Activated CD4-positive, alpha-beta T cell treated with anti-CD3 and anti-CD28 coated beads, Interleukin-10, Interleukin-2, amounts not matched to agents 100 ng/mL and 50 ng/mL, durations not matched to agents 16 hours and 8 hours (primary cell): ENCODE data around the gene SF3B2.
A peak's percentile ranks its signal among the peaks of the same experiment; 100 is the strongest.

ENCODE experiments used
- DNase-seq: peaks from one replicate; pipeline ENCODE4 v3.0.0-alpha.2; 2020

The SF3B2 gene

GRCh38 chr11:66051371-66051765, 796 bp upstream of the SF3B2 start:
- no peak for DNase-seq

- no peak for DNase-seq
Measured at GRCh38 chr11:66052664-66052982, 459 bp downstream of the SF3B2 start.

GRCh38 chr11:66055021-66055420, 2.9 kb downstream of the SF3B2 start:
- DNase-seq = no peak

GRCh38 chr11:66056501-66056900, 4.3 kb downstream of the SF3B2 start:
- no peak for DNase-seq

DNA sequence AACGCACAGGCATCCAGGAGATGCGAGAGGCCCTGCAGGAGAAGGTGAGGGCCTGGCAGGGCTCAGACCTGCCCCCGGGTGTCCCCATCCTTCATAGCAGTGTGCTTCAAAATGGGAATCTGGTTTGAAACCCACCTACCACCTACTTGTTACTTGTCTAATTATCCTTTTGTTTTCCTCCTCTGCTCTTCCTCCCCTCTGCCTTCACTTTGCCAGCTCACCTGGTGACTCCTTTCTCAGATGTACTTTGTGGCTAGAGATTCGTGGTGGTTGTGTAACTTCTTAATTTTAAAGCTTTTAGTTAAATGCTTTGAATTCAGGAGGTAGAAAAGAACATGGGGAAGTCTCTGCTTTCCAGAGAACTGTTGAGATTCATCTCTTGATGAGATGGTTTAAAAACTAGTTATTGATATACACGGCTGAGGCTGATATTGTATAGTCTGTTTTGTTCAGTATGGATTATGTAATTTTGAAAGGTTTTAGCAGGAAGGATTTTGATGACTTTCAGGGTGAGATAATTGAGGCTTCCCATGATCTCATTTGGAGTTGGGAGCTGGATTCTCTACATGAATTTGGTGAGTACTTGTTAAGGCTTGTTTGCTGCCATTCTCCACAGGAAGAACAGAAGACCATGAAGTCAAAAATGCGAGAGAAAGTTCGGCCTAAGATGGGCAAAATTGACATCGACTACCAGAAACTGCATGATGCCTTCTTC, 8.0 kb downstream of the SF3B2 start:
- no peak for DNase-seq

DNA sequence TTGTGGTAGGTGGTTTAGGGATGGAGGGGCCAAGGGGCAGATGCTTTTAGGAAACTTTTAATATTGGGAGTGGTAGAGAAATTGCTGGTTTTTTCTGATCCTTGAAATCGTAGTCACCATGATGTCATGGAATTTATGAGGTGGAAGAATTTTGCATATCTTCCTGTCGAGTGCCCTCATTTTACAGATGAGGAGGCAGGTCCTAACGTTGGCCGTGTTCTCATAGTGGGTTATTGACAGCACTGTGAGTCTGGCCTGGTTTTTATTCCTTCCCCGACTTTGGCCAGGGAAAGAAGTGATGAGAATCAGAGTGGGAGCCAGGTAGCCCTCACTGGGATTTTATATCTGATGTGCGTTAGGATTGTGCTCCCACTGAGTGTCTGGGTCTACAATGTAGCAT, 9.1 kb downstream of the SF3B2 start:
- no peak for DNase-seq

- no peak for DNase-seq
Measured at GRCh38 chr11:66062408-66062807, 10.2 kb downstream of the SF3B2 start.

- no peak for DNase-seq
Measured at GRCh38 chr11:66063900-66064299, 11.7 kb downstream of the SF3B2 start.

GRCh38 chr11:66064571-66064970, 12.4 kb downstream of the SF3B2 start:
- DNase-seq = no peak

DNA sequence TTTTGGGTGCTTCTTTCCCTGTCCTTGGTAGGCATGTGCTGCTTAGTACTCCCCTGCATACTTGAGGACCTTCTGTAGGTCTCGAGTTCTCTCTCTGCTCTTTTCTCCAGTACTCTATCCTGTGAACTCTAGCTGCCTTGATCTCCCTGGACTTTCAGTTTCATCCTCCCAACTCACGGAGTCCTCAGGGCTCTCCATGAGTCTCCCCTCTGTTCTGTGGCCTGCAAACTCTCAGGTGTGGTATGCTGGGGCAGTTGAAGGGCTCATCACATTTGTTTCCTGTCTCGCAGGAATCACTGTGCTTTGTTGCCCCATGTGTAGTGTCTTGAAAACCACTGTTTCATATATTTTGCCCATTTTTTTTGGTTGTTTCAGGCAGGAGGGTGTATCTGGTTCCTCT, 14.6 kb downstream of the SF3B2 start:
- DNase-seq = no peak

DNA sequence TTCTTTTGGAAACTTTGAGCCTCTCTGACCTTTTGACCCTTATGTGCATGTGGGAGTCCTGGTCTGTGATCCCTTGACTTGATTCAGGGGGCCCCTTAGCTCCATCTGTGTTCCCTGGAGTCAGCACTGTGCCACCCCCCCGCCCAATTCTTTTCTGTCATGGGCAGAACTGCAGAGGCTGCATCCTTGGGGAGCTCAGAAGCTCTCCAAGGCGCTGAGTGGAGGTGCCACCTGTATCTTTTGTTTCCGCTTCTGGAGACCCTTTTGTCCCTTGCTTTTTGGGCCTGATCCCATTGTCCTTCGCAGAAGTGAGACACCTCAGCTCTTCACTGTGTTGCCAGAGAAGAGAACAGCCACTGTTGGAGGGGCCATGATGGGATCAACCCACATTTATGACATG, 15.5 kb downstream of the SF3B2 start:
- no peak for DNase-seq

- peak; percentile 81 for DNase-seq
Measured at GRCh38 chr11:66068154-66068821, 16.1 kb downstream of the SF3B2 start.

GRCh38 chr11:66068923-66069714, 17.0 kb downstream of the SF3B2 start:
- peak; percentile 35 for DNase-seq

- peak; percentile 87 for DNase-seq
Measured at GRCh38 chr11:66069715-66070603, 17.8 kb downstream of the SF3B2 start, which contains the start of gene PACS1. PACS1 (plus strand) TSS chr11:66070272; CDS start chr11:66070487, 215 bp downstream.

- peak; percentile 27 for DNase-seq
Measured at GRCh38 chr11:66070604-66071380, 18.6 kb downstream of the SF3B2 start.

DNA sequence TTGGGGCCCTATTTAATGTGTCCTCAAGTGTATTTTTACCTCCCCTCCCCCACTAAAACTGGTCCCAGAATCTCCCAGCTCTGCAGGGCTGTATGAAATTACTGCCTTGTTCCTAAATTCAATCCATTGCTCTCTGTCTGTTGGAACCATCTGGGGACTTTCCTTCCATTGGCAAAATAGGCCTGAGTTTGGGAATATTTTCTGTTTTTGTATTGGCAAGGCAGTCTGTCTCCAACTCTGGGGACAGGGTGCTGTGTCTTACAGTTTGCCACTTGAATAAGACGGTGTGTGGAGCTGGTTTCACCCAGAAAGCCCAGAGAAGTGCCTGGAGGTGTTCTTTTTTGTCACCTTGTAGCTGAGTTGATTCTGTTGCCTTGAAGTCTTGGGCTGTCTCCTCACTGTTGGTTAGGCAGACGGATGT, 19.2 kb downstream of the SF3B2 start:
- DNase-seq = peak; percentile 34

DNA sequence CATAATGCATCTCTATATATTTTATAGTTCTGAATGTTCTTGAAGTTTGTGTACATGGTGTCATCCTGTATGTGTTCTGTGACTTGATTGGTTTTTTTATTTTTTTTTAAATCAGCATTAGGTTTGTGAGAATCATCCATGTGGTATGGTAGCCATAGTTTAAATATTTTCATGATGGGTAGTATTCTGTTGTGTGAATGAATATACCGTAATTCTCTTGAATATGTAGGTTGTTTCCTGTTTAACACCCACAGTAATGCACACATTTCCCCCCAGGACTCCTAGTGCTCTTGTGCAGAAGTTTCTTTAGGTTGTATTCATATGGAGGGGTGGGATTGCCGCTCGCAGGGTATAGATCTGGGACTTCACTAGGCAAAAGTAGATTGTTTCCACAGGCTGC, 19.9 kb downstream of the SF3B2 start:
- no peak for DNase-seq

- no peak for DNase-seq
Measured at GRCh38 chr11:66072518-66072917, 20.4 kb downstream of the SF3B2 start.

GRCh38 chr11:66073669-66074068, 21.5 kb downstream of the SF3B2 start:
- no peak for DNase-seq

- DNase-seq = no peak
Measured at GRCh38 chr11:66075273-66075672, 23.1 kb downstream of the SF3B2 start.

DNA sequence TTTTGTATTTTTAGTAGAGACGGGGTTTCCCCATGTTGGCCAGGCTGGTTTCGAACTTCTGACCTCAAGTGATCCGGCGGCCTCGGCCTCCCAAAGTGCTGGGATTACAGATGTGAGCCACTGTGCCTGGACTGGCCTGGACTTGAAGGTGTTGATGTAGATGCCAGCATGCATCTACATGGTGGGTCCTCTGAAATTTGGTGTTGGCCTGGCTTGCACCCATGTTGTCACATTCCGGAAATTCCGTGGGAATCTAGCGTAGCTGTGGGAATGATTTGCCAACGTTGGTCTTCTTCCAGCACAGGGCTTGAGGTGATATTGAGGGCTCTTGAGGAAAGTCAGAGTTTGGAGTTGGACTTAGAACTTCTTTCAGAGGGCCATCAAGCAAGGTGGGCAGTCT, 24.4 kb downstream of the SF3B2 start:
- no peak for DNase-seq

DNA sequence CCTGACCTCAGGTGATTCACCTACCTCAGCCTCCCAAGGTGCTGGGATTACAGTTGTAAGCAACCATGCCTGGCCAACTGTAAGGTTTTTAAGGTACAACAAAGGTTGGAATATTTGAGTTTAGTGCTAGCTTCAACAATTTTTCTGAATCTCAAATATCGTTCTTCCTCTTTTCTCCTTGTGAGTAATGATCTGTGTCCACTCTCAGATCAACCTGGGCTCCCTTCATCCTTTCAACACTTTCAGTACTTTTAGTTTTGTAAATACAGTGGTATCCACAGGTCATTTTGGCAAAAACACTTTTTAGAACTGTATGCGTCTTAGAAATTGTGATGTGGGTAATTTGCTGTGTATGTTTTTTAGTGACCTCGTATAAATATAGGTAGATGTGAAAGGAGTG, 25.8 kb downstream of the SF3B2 start:
- DNase-seq = no peak
